OCI-LY7 (cell line): ENCODE measurements around the gene ZNHIT1. TPM values are rescaled to one million over a fixed set of nuclear protein-coding genes. Genes with fewer than 3 reads are reported as not detected.

Experiments used
- BruUV-seq: library from RNA; stranded (reverse); fragments of 400-500 nt; replicated peaks from 2 replicates; lab custom pipeline; 2021; lab: Mats Ljungman, UMichigan
- CTCF ChIA-PET: fragments of 300-600 bp; sonication (Branson Sonifier 250); formaldehyde crosslinking; loops from one replicate; lab custom pipeline; 2022; ENCODE audit warnings: antibody characterized with exemption; ENCODE audit not compliant: unreplicated experiment; lab: Charles Lee
- POLR2A ChIA-PET: fragments of 300-600 bp; sonication (Branson Sonifier 250); formaldehyde crosslinking; loops from one replicate; lab custom pipeline; 2022; ENCODE audit warnings: antibody characterized with exemption; lab: Charles Lee
- DNase-seq: peaks from one replicate; pipeline ENCODE4 v3.0.0-alpha.2; 2015; ENCODE audit warnings: low spot score
- H2AFZ ChIP-seq: fragments of 200-600 bp; sonication (generic), shearing (Covaris generic); 2 replicates; pipeline ENCODE4 v1.6.1; 2014; ENCODE audit warnings: mild to moderate bottlenecking, antibody characterized with exemption, low read length, moderate library complexity
- H3K27ac ChIP-seq: fragments of 200-600 bp; sonication (generic); 2 replicates; pipeline ENCODE4 v1.5.1; 2014; ENCODE audit warnings: mixed run types, low read depth, mild to moderate bottlenecking, moderate library complexity, low read length, inconsistent platforms; ENCODE audit not compliant: poor library complexity, severe bottlenecking
- H3K36me3 ChIP-seq: fragments of 200-600 bp; sonication (generic); 2 replicates; pipeline ENCODE4 v1.6.1; 2014; ENCODE audit warnings: mild to moderate bottlenecking, antibody characterized with exemption, low read length, moderate library complexity, mixed read lengths; ENCODE audit not compliant: insufficient read depth
- H3K4me1 ChIP-seq: fragments of 200-600 bp; sonication (generic); 2 replicates; pipeline ENCODE4 v1.5.1; 2014; ENCODE audit warnings: mild to moderate bottlenecking, low read length; ENCODE audit not compliant: insufficient read depth, poor library complexity, severe bottlenecking
- H3K4me2 ChIP-seq: fragments of 200-600 bp; sonication (generic); 2 replicates; pipeline ENCODE4 v1.6.1; 2014; ENCODE audit warnings: mild to moderate bottlenecking, low read length
- H3K4me3 ChIP-seq: fragments of 200-600 bp; sonication (generic); 2 replicates; pipeline ENCODE4 v1.5.1; 2014; ENCODE audit warnings: mild to moderate bottlenecking, low read depth, low read length; ENCODE audit not compliant: poor library complexity, severe bottlenecking
- H3K79me2 ChIP-seq: fragments of 200-600 bp; sonication (generic); 2 replicates; pipeline ENCODE4 v1.6.1; 2016; ENCODE audit warnings: low read depth, mild to moderate bottlenecking, low read length, moderate library complexity, mixed read lengths; ENCODE audit not compliant: insufficient read depth
- H3K9me2 ChIP-seq: fragments of 200-600 bp; sonication (generic); 2 replicates; pipeline ENCODE4 v1.6.1; 2016; ENCODE audit warnings: mild to moderate bottlenecking, low read length, mixed read lengths; ENCODE audit not compliant: insufficient read depth
- H3K9me3 ChIP-seq: fragments of 200-600 bp; sonication (generic); 2 replicates; pipeline ENCODE4 v1.6.1; 2014; ENCODE audit warnings: mild to moderate bottlenecking, mixed run types, low read length, mixed read lengths
- H4K20me1 ChIP-seq: fragments of 200-600 bp; sonication (generic); 2 replicates; pipeline ENCODE4 v1.6.1; 2014; ENCODE audit warnings: mild to moderate bottlenecking, antibody characterized with exemption, low read length, moderate library complexity, mixed read lengths; ENCODE audit not compliant: insufficient read depth
- CTCF ChIP-seq: fragments of 200-600 bp; sonication (generic); conservative IDR thresholded peaks from 2 replicates; pipeline ENCODE4 v1.5.1; 2014; ENCODE audit warnings: mild to moderate bottlenecking, antibody characterized with exemption, low read length, moderate library complexity, mixed read lengths
- EZH2phosphoT487 ChIP-seq: fragments of 200-600 bp; sonication (generic); IDR thresholded peaks from 2 replicates; pipeline ENCODE4 v1.6.1; 2018; ENCODE audit warnings: low read depth, borderline replicate concordance, mild to moderate bottlenecking, mixed run types, antibody characterized with exemption, low read length, moderate library complexity, mixed read lengths
- intact Hi-C: fragments of 100-400 bp; cut with micrococcal nuclease; formaldehyde crosslinking; loops from one replicate; pipeline ENCODE4 v1.10.0; 2022; ENCODE audit not compliant: unreplicated experiment
- total RNA-seq, 2 experiments: library from RNA; depleted of rRNA in 1 of 2; stranded (reverse); fragments of >200 nt in 1 of 2; shearing (Covaris generic) in 1 of 2; gene quantifications; 2 replicates each; pipeline ENCODE4 v1.2.3, GENCODE V29; 2014 to 2022

The ZNHIT1 gene
- total RNA-seq, 2 experiments from 2014 or later, result 44.3 to 77.3 TPM

DNA sequence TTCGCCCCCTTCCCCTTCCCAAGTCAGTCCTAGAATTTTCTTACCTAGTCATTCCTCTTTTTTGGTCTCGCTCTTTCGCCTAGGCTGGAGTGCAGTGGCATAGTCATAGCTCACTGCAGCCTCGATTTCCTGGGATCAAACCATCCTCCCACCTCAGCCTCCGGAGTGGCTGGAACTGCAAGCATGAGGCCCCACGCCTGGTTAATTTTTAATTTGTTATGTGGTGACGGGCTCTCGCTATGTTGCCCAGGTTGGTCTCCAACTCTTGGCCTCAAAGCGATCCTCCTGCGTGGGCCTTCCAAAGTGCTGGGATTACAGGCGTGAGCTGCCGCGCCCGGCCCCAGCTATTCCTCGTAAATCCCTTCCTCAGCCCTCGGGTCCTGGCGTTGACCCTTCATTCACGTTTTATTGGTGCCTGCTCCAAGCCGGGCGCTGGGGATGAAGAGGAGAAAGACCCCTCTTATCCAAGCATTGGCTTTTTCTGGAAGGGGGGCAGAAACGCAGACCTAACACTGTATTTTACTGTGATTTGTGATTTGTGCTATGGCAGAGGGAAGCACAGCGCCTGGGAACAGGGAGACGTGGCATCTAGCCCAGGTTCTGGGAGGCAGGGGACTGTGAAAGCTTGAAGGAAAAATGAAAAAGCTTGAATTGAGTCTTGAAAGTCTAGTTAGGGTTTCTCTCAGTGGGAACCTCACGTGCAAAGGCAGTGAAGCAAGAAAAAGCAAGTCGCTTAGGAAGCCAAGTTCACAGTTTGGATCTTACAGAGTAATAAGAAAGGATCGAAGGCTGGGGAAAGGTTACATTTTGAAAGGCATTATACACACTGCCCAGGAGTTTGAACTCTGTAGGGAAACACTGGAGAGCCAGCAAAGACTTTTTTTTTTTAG is 516 bp downstream of the ZNHIT1 start:
- H4K20me1 ChIP-seq, result no peaks in the 10 kb centered on the region
- H3K9me2 ChIP-seq, result no peaks in the 10 kb centered on the region
- H3K9me3 ChIP-seq, result no peaks in the 10 kb centered on the region
- TSS peak; percentile 88 for BruUV-seq
- H3K27ac ChIP-seq, result no peak overlapping the region
- ChIA-PET POLR2A (interaction anchor here (0.6 to 1.5 kb wide), 10 partner anchors 14 to 640 kb away, joined by 3 to 6 read pairs (median 4); partner anchors contain the start of gene FIS1), CTCF (interaction anchor here (1.1 kb wide), 1 partner anchor 25 kb away, joined by 6 read pairs; no protein-coding TSS in a partner anchor)
- H3K4me3 ChIP-seq, result peak overlapping the region; percentile 95
- H3K4me1 ChIP-seq, result peaks cover 18% of the 10 kb centered on the region
- H3K36me3 ChIP-seq, result peaks cover 3% of the 10 kb centered on the region
- peak overlapping the region; percentile 98 for H2AFZ ChIP-seq
- H3K79me2 ChIP-seq, result no peaks in the 10 kb centered on the region
- peak overlapping the region; percentile 100 for H3K4me2 ChIP-seq
- TF ChIP-seq CTCF, result no peak
- no peak for DNase-seq
- intact Hi-C loops, result loop anchor here (2.0 kb wide), 1 partner anchor 26 kb away; the partner anchor contains the start of gene FIS1

- TF ChIP-seq CTCF, result no peak
- no peak for TF ChIP-seq EZH2phosphoT487
- intact Hi-C loops, result no loop called here
- no peaks in the 10 kb centered on the region for H3K9me2 ChIP-seq
- no peaks in the 10 kb centered on the region for H3K79me2 ChIP-seq
- H3K4me2 ChIP-seq, result no peak overlapping the region
- no TSS peak for BruUV-seq
- DNase-seq, result no peak
- ChIA-PET POLR2A (interaction anchor here (0.6 to 0.7 kb wide), 3 partner anchors 20 to 413 kb away, joined by 3 to 7 read pairs (median 5); partner anchors contain the start of gene MOGAT3), CTCF (no interaction called here)
- no peaks in the 10 kb centered on the region for H4K20me1 ChIP-seq
- H3K9me3 ChIP-seq, result no peaks in the 10 kb centered on the region
- H3K36me3 ChIP-seq, result peaks cover 18% of the 10 kb centered on the region
- peaks cover 18% of the 10 kb centered on the region for H3K4me1 ChIP-seq
- no peak overlapping the region for H3K27ac ChIP-seq
- no peak overlapping the region for H3K4me3 ChIP-seq
- H2AFZ ChIP-seq, result no peak overlapping the region
Observed at GRCh38 chr7:101220295-101220694, 2.3 kb downstream of the ZNHIT1 start.
